Activated CD4-positive, alpha-beta memory T cell treated with anti-CD3 and anti-CD28 coated beads for 36 hours (primary cell): Measurements from ENCODE around the gene LMOD1. TPM values are rescaled to one million over a fixed set of nuclear protein-coding genes. Genes with fewer than 3 reads are reported as not detected.

Experiments
- CTCF ChIA-PET: fragments of 350-600 bp; sonication (Branson Sonifier 250); formaldehyde crosslinking; loops from one replicate; lab custom pipeline; 2021; ENCODE audit warnings: antibody characterized with exemption, inconsistent platforms; lab: Charles Lee
- POLR2A ChIA-PET: fragments of 350-600 bp; sonication (Branson Sonifier 250); formaldehyde crosslinking; loops from one replicate; lab custom pipeline; 2021; ENCODE audit warnings: antibody characterized with exemption; lab: Charles Lee
- DNase-seq: peaks from one replicate; pipeline ENCODE4 v3.0.0-alpha.2; 2020
- H3K27ac Mint-ChIP-seq: one replicate; pipeline ENCODE4 v1.8.0; 2021; ENCODE audit warnings: mixed read lengths
- H3K27me3 Mint-ChIP-seq: one replicate; pipeline ENCODE4 v1.8.0; 2021; ENCODE audit warnings: mixed read lengths
- H3K36me3 Mint-ChIP-seq: one replicate; pipeline ENCODE4 v1.8.0; 2021; ENCODE audit warnings: mixed read lengths
- H3K4me1 Mint-ChIP-seq: one replicate; pipeline ENCODE4 v1.8.0; 2021; ENCODE audit warnings: low read depth, mixed read lengths
- H3K4me3 Mint-ChIP-seq: one replicate; pipeline ENCODE4 v1.8.0; 2021; ENCODE audit warnings: mild to moderate bottlenecking, mixed read lengths
- H3K9me3 Mint-ChIP-seq: one replicate; pipeline ENCODE4 v1.8.0; 2021; ENCODE audit warnings: mixed read lengths
- intact Hi-C: fragments of 100-400 bp; cut with micrococcal nuclease; formaldehyde crosslinking; loops from one replicate; pipeline ENCODE4 v1.15.1; 2023
- total RNA-seq, 2 experiments: library from RNA; stranded (reverse); gene quantifications; one replicate each; pipeline ENCODE4 v1.2.3, GENCODE V29; 2021

Gene LMOD1
- total RNA-seq, 2 experiments from 2014 or later: not detected

- Mint-ChIP-seq H3K4me1 (peaks cover 7% of the 10 kb centered on the region), H3K27ac (no peak overlapping the region), H3K9me3 (no peaks in the 10 kb centered on the region), H3K36me3 (no peaks in the 10 kb centered on the region), H3K27me3 (peaks cover 9% of the 10 kb centered on the region), H3K4me3 (no peak overlapping the region)
- intact Hi-C loops: loop anchor here (5.0 kb wide), 2 partner anchors 59 to 239 kb away; partner anchors contain the start of gene TIMM17A
- CTCF ChIA-PET: interaction anchor here (0.6 to 5.7 kb wide), 4 partner anchors 16 to 237 kb away, joined by 3 to 118 read pairs (median 4); no protein-coding TSS in a partner anchor
- no peak for DNase-seq
- POLR2A ChIA-PET: no interaction called here
These were observed 48.0 kb downstream of the LMOD1 start for GRCh38 chr1:201898240-201898894.

- Mint-ChIP-seq H3K36me3 (no peaks in the 10 kb centered on the region), H3K4me1 (peaks cover 7% of the 10 kb centered on the region), H3K9me3 (no peaks in the 10 kb centered on the region), H3K27ac (no peak overlapping the region), H3K27me3 (peaks cover 15% of the 10 kb centered on the region), H3K4me3 (no peak overlapping the region)
- intact Hi-C loops: loop anchor here (1.0 to 5.0 kb wide), 3 partner anchors 60 to 240 kb away; partner anchors contain the start of gene TIMM17A
- CTCF ChIA-PET: interaction anchor here (0.8 to 5.7 kb wide), 24 partner anchors 7 to 258 kb away, joined by 3 to 118 read pairs (median 16); partner anchors contain the start of genes IPO9, RNPEP and TIMM17A
- POLR2A ChIA-PET: interaction anchor here (1.8 kb wide), 1 partner anchor 59 kb away, joined by 5 read pairs; the partner anchor contains the start of gene TIMM17A
- DNase-seq: no peak
These were observed 49.4 kb downstream of the LMOD1 start for GRCh38 chr1:201896951-201897391.

DNA sequence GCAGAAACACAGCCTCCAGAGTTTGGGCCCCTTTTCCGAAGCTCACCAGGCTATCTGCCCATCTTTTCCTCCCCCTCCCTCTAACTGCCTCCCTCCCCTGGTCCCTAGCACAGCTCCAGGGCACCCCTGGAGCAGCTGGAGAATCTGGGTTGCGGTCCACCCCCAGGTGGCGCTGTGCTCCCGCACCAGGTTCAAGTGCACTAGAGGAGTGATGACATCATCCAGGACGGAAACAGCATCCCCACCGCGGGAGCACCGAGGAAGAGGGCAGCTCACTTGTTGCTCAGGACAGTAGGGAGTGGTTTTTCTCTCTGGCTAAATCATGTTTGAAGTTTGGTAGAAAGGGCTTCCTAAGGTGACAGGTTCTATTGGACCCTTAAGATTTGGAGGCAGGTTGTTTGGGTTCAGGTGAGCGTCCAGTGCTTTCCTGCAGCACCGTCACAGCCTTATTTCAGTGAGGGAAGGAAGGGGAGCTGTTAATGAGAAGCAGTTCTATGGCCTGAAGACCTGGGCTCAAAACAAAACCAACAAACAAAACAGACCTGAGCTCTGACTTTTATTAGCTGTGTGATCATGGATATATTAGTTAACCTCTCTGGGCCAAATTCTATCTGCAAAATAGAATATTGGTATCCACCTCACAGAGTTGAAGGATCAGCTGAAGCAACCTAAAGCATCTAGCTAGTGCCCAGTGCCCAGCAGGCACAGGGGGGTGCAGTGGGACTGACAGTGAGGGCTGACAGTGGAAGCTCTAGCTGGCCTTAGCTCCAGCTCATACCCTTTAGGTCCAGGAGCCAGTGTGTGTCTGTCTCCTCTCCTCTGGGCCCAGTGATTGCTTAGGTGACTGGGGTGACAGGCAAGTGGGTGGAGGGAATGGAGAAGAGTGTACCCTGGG is 50.2 kb downstream of the LMOD1 start:
- H3K27me3 Mint-ChIP-seq: peaks cover 21% of the 10 kb centered on the region

DNA sequence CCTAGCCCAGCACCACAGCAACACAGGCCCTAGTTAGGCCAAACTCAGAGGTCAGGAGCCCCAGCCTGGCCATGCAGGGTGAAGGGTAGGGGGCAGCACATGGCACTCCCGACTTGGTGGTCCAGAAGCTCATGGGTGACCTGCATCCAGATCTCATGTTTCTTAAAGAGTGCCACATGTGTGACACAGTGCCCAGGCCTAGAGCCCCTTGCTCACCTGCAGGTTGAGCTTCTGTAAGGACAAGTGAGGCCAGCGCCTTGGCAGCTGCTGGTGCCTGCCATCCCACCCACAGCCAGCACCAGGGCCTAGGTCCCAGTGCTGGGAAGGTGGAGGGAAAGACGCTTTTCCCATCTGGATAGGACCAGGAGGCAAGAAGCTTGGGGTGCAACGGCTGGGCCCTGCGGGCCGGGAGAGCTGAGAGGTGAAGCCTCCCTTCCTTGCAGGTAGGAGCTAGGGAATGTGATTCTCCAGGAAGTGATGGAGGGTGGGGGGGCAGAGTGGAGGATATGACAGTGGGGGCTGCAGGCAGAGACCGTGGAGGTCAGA is 51.2 kb downstream of the LMOD1 start:
- Mint-ChIP-seq H3K27me3 (peaks cover 28% of the 10 kb centered on the region), H3K9me3 (no peaks in the 10 kb centered on the region), H3K27ac (no peak overlapping the region), H3K4me3 (no peak overlapping the region), H3K36me3 (no peaks in the 10 kb centered on the region), H3K4me1 (peaks cover 7% of the 10 kb centered on the region)
- CTCF ChIA-PET: interaction anchor here (0.6 to 5.7 kb wide), 40 partner anchors 8 to 329 kb away, joined by 3 to 118 read pairs (median 6); partner anchors contain the start of genes ELF3, IPO9, LMOD1 and PTPN7
- POLR2A ChIA-PET: interaction anchor here (1.0 to 1.8 kb wide), 4 partner anchors 13 to 77 kb away, joined by 3 to 7 read pairs (median 4); partner anchors contain the start of genes LMOD1 and TIMM17A
- intact Hi-C loops: loop anchor here (5.0 kb wide), 2 partner anchors 62 to 242 kb away; partner anchors contain the start of gene TIMM17A
- DNase-seq: no peak

More for the DNA sequence above, 50.2 kb downstream of the LMOD1 start:
- H3K4me3 Mint-ChIP-seq: peak overlapping the region; percentile 34
- CTCF ChIA-PET: interaction anchor here (0.6 to 5.7 kb wide), 51 partner anchors 8 to 330 kb away, joined by 3 to 118 read pairs (median 5); partner anchors contain the start of genes ELF3, IPO9, LMOD1 and PTPN7
- H3K9me3 Mint-ChIP-seq: no peaks in the 10 kb centered on the region
- H3K4me1 Mint-ChIP-seq: peaks cover 7% of the 10 kb centered on the region
- intact Hi-C loops: loop anchor here (1.0 to 5.0 kb wide), 3 partner anchors 61 to 241 kb away; partner anchors contain the start of gene TIMM17A
- H3K27ac Mint-ChIP-seq: no peak overlapping the region
- peak; percentile 92 for DNase-seq
- no peaks in the 10 kb centered on the region for H3K36me3 Mint-ChIP-seq
- POLR2A ChIA-PET: interaction anchor here (1.0 to 1.8 kb wide), 4 partner anchors 14 to 77 kb away, joined by 3 to 7 read pairs (median 4); partner anchors contain the start of genes LMOD1 and TIMM17A

- ChIA-PET CTCF (interaction anchor here (0.8 to 5.7 kb wide), 17 partner anchors 8 to 212 kb away, joined by 3 to 118 read pairs (median 16); partner anchors contain the start of genes IPO9 and RNPEP), POLR2A (interaction anchor here (1.6 kb wide), 1 partner anchor 11 kb away, joined by 4 read pairs; no protein-coding TSS in a partner anchor)
- intact Hi-C loops: loop anchor here (5.0 kb wide), 2 partner anchors 63 to 243 kb away; partner anchors contain the start of gene TIMM17A
- Mint-ChIP-seq H3K36me3 (no peaks in the 10 kb centered on the region), H3K4me3 (no peak overlapping the region), H3K27me3 (peaks cover 32% of the 10 kb centered on the region), H3K27ac (no peak overlapping the region), H3K9me3 (no peaks in the 10 kb centered on the region), H3K4me1 (peaks cover 8% of the 10 kb centered on the region)
- no peak for DNase-seq
These were observed 51.8 kb downstream of the LMOD1 start for GRCh38 chr1:201894343-201895119.

GRCh38 chr1:201893431-201893830 is 52.9 kb downstream of the LMOD1 start:
- Mint-ChIP-seq H3K27ac (no peak overlapping the region), H3K27me3 (peaks cover 33% of the 10 kb centered on the region), H3K9me3 (no peaks in the 10 kb centered on the region), H3K4me3 (no peak overlapping the region), H3K4me1 (peaks cover 10% of the 10 kb centered on the region), H3K36me3 (no peaks in the 10 kb centered on the region)
- CTCF ChIA-PET: interaction anchor here (0.6 to 5.7 kb wide), 7 partner anchors 9 to 88 kb away, joined by 3 to 118 read pairs (median 3); partner anchors contain the start of gene RNPEP
- intact Hi-C loops: no loop called here
- POLR2A ChIA-PET: interaction anchor here (1.1 to 1.6 kb wide), 2 partner anchors 10 to 242 kb away, joined by 3 to 4 read pairs; no protein-coding TSS in a partner anchor
- no peak for DNase-seq

DNA sequence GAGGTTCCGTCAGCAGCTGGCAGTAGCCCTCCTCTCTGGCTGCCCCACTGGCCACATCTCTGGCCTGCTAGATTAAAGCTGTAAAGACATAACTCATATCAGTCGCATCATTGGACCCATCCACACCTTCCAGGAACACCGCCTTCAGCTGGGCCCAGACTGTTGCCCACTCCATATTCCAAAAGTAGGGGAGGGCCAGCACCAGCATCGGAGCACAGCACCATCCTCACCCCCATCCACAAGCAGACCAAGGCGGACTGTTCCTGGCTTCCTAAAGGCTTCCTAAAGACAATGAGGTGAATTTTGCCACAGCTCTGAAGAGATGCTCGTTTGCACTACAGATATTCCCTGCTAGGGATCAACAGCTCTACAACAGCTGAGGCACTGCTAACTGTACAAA is 54.1 kb downstream of the LMOD1 start:
- Mint-ChIP-seq H3K36me3 (no peaks in the 10 kb centered on the region), H3K9me3 (no peaks in the 10 kb centered on the region), H3K4me3 (no peak overlapping the region), H3K4me1 (peaks cover 10% of the 10 kb centered on the region), H3K27me3 (peaks cover 42% of the 10 kb centered on the region), H3K27ac (no peak overlapping the region)
- intact Hi-C loops: no loop called here
- POLR2A ChIA-PET: no interaction called here
- DNase-seq: no peak
- CTCF ChIA-PET: interaction anchor here (1.1 to 2.0 kb wide), 2 partner anchors 9 to 14 kb away, joined by 3 to 6 read pairs; no protein-coding TSS in a partner anchor

DNA sequence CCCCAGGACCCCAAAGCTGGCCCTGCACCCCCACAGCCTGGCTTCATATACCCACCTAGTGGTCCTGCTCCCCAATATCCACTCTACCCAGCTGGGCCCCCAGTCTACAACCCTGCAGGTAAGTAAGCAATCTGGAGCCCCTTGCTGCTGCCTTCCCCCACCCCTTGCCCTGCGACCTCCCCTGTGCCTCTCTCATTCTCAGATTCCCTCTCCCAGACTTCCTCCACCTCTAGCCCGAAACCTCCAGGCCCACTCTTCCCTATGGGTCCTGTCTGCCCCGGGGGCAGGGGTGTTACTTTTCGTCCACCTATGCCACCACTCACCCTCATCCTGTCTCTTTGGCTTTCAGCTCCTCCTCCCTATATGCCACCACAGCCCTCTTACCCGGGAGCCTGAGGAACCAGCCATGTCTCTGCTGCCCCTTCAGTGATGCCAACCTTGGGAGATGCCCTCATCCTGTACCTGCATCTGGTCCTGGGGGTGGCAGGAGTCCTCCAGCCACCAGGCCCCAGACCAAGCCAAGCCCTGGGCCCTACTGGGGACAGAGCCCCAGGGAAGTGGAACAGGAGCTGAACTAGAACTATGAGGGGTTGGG is 54.8 kb downstream of the LMOD1 start:
- ChIA-PET POLR2A (no interaction called here), CTCF (interaction anchor here (1.1 to 2.0 kb wide), 2 partner anchors 9 to 14 kb away, joined by 3 to 6 read pairs; no protein-coding TSS in a partner anchor)
- peaks cover 10% of the 10 kb centered on the region for H3K4me1 Mint-ChIP-seq
- intact Hi-C loops: no loop called here
- H3K4me3 Mint-ChIP-seq: no peak overlapping the region
- H3K27ac Mint-ChIP-seq: no peak overlapping the region
- H3K9me3 Mint-ChIP-seq: no peaks in the 10 kb centered on the region
- peaks cover 49% of the 10 kb centered on the region for H3K27me3 Mint-ChIP-seq
- H3K36me3 Mint-ChIP-seq: no peaks in the 10 kb centered on the region
- no peak for DNase-seq

DNA sequence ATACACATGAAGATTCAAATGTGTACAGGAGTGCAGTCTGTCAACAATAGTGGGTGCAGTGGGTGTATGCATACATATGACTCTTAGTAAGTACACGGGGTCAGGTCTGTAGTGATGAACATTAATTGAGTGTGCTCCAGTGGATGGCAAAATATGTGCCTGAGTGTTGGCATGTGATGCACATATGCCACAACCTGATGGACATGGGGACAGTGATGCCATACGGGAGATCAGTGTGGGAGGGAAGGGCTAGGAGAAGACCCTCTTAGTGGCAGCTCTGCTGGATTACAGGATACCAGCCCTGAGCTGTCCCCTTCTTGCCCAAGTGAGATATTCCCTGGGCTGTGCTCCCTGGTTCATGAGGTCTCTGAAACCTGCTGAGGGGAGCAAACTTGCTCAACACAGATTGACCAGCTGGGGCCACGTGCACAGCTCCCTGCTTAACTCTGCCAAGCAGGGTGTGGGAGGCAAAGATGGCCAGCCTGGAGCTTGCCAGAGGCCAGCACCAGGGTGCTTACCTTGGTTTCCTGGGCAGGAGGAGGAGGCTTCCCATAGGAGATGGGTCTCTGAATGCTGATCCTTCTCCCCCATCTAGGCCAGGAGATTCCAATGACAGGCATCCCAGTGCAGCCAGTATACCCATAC is 55.4 kb downstream of the LMOD1 start:
- intact Hi-C loops: no loop called here
- Mint-ChIP-seq H3K9me3 (no peaks in the 10 kb centered on the region), H3K4me1 (peaks cover 4% of the 10 kb centered on the region), H3K27ac (no peak overlapping the region), H3K36me3 (no peaks in the 10 kb centered on the region), H3K4me3 (no peak overlapping the region), H3K27me3 (peaks cover 49% of the 10 kb centered on the region)
- ChIA-PET CTCF (interaction anchor here (2.0 kb wide), 1 partner anchor 13 kb away, joined by 6 read pairs; no protein-coding TSS in a partner anchor), POLR2A (no interaction called here)
- DNase-seq: no peak

DNA sequence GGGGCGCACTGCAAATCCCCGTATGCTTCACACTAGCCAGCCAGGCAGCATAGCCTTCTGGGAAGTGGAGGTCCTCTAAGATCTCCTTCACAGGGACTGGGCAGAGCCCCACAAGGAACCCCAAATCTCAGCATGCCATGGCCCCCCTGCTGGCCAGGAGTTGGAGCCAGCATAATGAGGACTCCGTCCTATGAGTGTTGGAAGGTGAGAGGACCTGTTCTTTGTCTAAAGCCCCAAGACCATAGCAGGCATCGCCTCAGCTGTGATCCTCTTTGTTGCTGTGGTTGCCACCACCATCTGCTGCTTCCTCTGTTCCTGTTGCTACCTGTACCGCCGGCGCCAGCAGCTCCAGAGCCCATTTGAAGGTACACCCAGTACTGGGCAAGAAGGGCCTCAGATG is 56.1 kb downstream of the LMOD1 start:
- intact Hi-C loops: no loop called here
- peaks cover 2% of the 10 kb centered on the region for H3K4me1 Mint-ChIP-seq
- no peaks in the 10 kb centered on the region for H3K9me3 Mint-ChIP-seq
- ChIA-PET CTCF (interaction anchor here (1.4 kb wide), 1 partner anchor 11 kb away, joined by 3 read pairs; no protein-coding TSS in a partner anchor), POLR2A (no interaction called here)
- no peak overlapping the region for H3K4me3 Mint-ChIP-seq
- no peaks in the 10 kb centered on the region for H3K36me3 Mint-ChIP-seq
- H3K27ac Mint-ChIP-seq: no peak overlapping the region
- DNase-seq: no peak
- peaks cover 49% of the 10 kb centered on the region for H3K27me3 Mint-ChIP-seq
